ENCODE results near the gene RPL32. TPM values are rescaled to one million over a fixed set of nuclear protein-coding genes. Genes with fewer than 3 reads are reported as not detected.

Gene RPL32
- total RNA-seq, 1 experiment from 2014 or later, result 794 TPM

DNA sequence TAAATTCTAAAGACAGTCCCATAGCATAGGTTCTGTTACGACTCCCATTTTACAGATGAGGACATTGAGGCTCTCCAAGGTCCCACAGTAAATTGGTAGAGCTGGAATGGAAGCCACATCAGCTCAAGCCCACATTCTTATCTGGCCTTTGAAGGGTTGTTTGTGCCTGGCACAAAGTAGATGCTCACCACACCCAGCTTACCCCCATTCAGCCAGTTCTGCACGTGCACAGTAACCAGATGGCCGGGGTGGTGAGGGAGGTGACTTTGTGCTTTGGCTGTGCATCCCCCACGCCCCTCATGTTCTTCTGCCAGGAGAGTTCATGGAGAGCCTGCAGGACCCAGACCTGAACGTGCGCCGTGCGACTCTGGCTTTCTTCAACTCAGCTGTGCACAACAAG lies 16.2 kb downstream of the RPL32 start:
- Histone ChIP-seq H3K9me3 (ENCODE audit: control insufficient read depth, insufficient read depth, low read depth, low read length) (no peaks in the 10 kb centered on the region), H3K4me1 (ENCODE audit: control insufficient read depth, insufficient read depth, low read length) (no peaks in the 10 kb centered on the region), H3K27me3 (ENCODE audit: control insufficient read depth, insufficient read depth, low read length) (no peaks in the 10 kb centered on the region), H3K36me3 (ENCODE audit: control insufficient read depth, insufficient read depth, low read length) (no peaks in the 10 kb centered on the region), H3K4me3 (ENCODE audit: low read depth in 2 of 2, low read length in 2 of 2) (no peak overlapping the region), H3K27ac (ENCODE audit: low read length) (no peak overlapping the region)
- intact Hi-C loops (cut with micrococcal nuclease; ENCODE audit: unreplicated experiment), result no loop called here
- DNase-seq (ENCODE audit: low read depth, low spot score) (no peak), ATAC-seq (no peak)
- no TSS peak for BruUV-seq (replicated peaks)
- in situ Hi-C loops (cut with HindIII; ENCODE audit: low pct_unique_long_range_greater_than_20kb, low sequenced_read_pairs), result no loop called here
- TF ChIP-seq, protein P1, sequence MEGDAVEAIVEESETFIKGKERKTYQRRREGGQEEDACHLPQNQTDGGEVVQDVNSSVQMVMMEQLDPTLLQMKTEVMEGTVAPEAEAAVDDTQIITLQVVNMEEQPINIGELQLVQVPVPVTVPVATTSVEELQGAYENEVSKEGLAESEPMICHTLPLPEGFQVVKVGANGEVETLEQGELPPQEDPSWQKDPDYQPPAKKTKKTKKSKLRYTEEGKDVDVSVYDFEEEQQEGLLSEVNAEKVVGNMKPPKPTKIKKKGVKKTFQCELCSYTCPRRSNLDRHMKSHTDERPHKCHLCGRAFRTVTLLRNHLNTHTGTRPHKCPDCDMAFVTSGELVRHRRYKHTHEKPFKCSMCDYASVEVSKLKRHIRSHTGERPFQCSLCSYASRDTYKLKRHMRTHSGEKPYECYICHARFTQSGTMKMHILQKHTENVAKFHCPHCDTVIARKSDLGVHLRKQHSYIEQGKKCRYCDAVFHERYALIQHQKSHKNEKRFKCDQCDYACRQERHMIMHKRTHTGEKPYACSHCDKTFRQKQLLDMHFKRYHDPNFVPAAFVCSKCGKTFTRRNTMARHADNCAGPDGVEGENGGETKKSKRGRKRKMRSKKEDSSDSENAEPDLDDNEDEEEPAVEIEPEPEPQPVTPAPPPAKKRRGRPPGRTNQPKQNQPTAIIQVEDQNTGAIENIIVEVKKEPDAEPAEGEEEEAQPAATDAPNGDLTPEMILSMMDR (IDR thresholded peaks at IDR 0.05), result no peak
- TF ChIP-seq, protein P2, sequence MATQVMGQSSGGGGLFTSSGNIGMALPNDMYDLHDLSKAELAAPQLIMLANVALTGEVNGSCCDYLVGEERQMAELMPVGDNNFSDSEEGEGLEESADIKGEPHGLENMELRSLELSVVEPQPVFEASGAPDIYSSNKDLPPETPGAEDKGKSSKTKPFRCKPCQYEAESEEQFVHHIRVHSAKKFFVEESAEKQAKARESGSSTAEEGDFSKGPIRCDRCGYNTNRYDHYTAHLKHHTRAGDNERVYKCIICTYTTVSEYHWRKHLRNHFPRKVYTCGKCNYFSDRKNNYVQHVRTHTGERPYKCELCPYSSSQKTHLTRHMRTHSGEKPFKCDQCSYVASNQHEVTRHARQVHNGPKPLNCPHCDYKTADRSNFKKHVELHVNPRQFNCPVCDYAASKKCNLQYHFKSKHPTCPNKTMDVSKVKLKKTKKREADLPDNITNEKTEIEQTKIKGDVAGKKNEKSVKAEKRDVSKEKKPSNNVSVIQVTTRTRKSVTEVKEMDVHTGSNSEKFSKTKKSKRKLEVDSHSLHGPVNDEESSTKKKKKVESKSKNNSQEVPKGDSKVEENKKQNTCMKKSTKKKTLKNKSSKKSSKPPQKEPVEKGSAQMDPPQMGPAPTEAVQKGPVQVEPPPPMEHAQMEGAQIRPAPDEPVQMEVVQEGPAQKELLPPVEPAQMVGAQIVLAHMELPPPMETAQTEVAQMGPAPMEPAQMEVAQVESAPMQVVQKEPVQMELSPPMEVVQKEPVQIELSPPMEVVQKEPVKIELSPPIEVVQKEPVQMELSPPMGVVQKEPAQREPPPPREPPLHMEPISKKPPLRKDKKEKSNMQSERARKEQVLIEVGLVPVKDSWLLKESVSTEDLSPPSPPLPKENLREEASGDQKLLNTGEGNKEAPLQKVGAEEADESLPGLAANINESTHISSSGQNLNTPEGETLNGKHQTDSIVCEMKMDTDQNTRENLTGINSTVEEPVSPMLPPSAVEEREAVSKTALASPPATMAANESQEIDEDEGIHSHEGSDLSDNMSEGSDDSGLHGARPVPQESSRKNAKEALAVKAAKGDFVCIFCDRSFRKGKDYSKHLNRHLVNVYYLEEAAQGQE (IDR thresholded peaks at IDR 0.05; ENCODE audit: insufficient read depth in 1 of 2, low read depth in 2 of 2, low read length in 1 of 2), result no peak
- TF ChIP-seq SIN3A (IDR thresholded peaks at IDR 0.05; ENCODE audit: borderline replicate concordance, insufficient read depth, low read depth, low read length) (no peak), POLR2AphosphoS5 (IDR thresholded peaks at IDR 0.05; ENCODE audit: low read depth, low read length) (no peak), TCF7L2 (IDR thresholded peaks at IDR 0.05; ENCODE audit: low read depth, low read length) (no peak)
- CTCF ChIA-PET, result no interaction called here
- POLR2A ChIA-PET, result interaction anchor here (0.6 kb wide), 1 partner anchor 13 kb away, joined by 6 read pairs; no protein-coding TSS in a partner anchor

DNA sequence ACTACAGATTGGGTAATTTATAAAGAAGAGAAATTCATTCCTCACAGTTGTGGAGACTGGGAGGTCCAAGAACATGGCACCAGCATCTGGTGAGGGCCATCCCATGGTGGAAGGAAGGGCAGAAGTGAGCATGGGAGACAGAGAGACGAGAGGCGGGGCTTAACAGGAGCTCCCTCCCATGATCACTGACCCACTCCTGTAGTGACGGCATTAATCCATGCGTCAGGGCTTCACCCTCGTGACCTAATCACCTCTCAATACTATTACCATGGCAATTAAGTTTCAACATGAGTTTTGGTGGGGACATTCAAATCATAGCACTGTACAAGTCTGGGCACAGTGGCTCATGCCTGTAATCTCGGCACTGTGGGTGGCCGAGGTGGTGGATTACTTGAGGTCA lies 17.1 kb downstream of the RPL32 start:
- H3K4me3 ChIP-seq (ENCODE audit: low read depth in 2 of 2, low read length in 2 of 2), result no peak overlapping the region
- POLR2A ChIA-PET, result interaction anchor here (0.7 kb wide), 1 partner anchor 41 kb away, joined by 5 read pairs; no protein-coding TSS in a partner anchor
- H3K27me3 ChIP-seq (ENCODE audit: control insufficient read depth, insufficient read depth, low read length), result no peaks in the 10 kb centered on the region
- H3K36me3 ChIP-seq (ENCODE audit: control insufficient read depth, insufficient read depth, low read length), result no peaks in the 10 kb centered on the region
- no peak overlapping the region for H3K27ac ChIP-seq (ENCODE audit: low read length)
- no peak for TF ChIP-seq POLR2AphosphoS5 (IDR thresholded peaks at IDR 0.05; ENCODE audit: low read depth, low read length)
- CTCF ChIA-PET, result no interaction called here
- H3K4me1 ChIP-seq (ENCODE audit: control insufficient read depth, insufficient read depth, low read length), result no peaks in the 10 kb centered on the region
- no peaks in the 10 kb centered on the region for H3K9me3 ChIP-seq (ENCODE audit: control insufficient read depth, insufficient read depth, low read depth, low read length)
- no TSS peak for BruUV-seq (replicated peaks)
- intact Hi-C loops (cut with micrococcal nuclease; ENCODE audit: unreplicated experiment), result no loop called here
- no peak for ATAC-seq
- in situ Hi-C loops (cut with HindIII; ENCODE audit: low pct_unique_long_range_greater_than_20kb, low sequenced_read_pairs), result no loop called here
- DNase-seq (ENCODE audit: low read depth, low spot score), result no peak

DNA sequence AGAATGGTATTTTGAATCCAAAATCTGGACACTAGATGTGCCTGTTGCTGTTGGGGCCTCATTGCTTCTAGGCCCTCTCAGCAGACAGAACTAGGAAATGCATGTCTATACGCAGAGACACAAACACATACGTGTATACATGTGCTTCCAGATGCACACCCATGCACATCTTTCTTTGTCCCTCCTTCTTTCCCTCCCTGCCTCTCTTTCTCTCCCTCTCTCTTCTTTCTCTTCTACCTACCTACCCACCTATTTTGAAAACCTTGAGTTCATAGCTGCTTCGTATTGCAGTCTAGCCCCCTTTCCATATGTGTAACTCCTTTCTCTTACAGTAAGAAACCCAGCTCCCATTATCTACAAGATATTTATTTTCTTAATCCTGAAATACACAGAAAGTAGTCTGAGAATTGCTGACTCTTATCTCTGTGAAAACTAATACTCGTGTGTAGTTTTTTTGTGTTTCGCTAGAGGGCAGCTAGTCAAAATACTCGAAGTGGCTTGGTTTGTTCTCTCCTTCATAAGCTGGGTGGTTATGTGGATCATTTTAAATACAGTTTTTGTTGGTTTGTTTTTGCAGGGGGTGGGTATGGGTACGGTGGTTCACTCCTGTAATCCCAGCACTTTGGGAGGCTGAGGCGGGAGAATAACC lies 18.5 kb downstream of the RPL32 start:
- intact Hi-C loops (cut with micrococcal nuclease; ENCODE audit: unreplicated experiment) (no loop called here), in situ Hi-C loops (cut with HindIII; ENCODE audit: low pct_unique_long_range_greater_than_20kb, low sequenced_read_pairs) (no loop called here)
- Histone ChIP-seq H3K9me3 (ENCODE audit: control insufficient read depth, insufficient read depth, low read depth, low read length) (no peaks in the 10 kb centered on the region), H3K4me1 (ENCODE audit: control insufficient read depth, insufficient read depth, low read length) (no peaks in the 10 kb centered on the region; the same call in 1 of the 2 replicates), H3K27ac (ENCODE audit: low read length) (no peak overlapping the region), H3K36me3 (ENCODE audit: control insufficient read depth, insufficient read depth, low read length) (no peaks in the 10 kb centered on the region), H3K27me3 (ENCODE audit: control insufficient read depth, insufficient read depth, low read length) (no peaks in the 10 kb centered on the region), H3K4me3 (ENCODE audit: low read depth in 2 of 2, low read length in 2 of 2) (no peak overlapping the region)
- ChIA-PET CTCF (interaction anchor here (0.6 to 1.3 kb wide), 4 partner anchors 9 to 157 kb away, joined by 3 to 7 read pairs (median 4); no protein-coding TSS in a partner anchor), POLR2A (no interaction called here)
- ATAC-seq (peak; percentile 82), DNase-seq (ENCODE audit: low read depth, low spot score) (no peak)
- no TSS peak for BruUV-seq (replicated peaks)
- TF ChIP-seq, protein P1 (IDR thresholded peaks at IDR 0.05), result peak; percentile 68
- TF ChIP-seq TCF7L2 (IDR thresholded peaks at IDR 0.05; ENCODE audit: low read depth, low read length), result no peak

All from Panc1 (cell line).